ENCODE data around the gene GNG12. TPM values are rescaled to one million over a fixed set of nuclear protein-coding genes. Genes with fewer than 3 reads are reported as not detected.

The GNG12 gene
- total and polyA plus RNA-seq, 3 donors from 2014 or later = 28.1 to 46.0 (median 39.3) TPM

DNA sequence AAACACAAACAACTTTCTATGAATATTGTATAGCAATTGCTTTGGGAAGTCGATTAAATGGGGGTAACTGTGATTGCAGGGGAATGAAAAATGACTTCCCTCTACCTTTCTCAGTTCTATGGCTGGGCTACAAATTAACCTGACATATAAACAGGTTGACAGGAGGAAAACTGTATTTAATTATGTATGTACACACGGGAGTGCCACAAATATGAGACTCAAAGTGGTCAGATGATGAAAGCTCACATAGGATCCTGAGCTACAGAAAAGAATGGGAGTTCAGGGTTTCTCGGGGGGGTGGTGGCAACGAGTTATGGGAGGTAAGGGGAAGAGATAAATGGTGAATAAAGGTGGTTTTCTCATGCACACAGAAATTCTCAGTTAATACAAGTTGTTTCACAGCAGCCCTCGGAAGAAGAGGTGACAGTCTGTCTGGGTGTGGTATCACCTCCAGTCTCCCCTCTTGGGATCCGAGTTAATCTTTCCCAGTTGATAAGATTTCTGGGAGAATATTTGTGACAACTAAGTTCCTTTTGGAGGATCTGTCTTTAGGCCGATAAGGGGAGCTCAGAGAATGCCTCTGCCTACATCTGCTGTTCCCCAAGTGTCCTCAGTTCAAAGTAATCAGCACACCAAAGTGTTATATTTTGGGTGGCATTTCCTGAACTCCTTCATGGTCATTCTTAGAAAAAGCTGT lies 122.0 kb downstream of the GNG12 start:
- no peak for DNase-seq
- 53 to 63% methylated on average over 7 of the region's 7 CpGs for WGBS, 2 donors
- TF ChIP-seq CTCF (IDR thresholded peaks at IDR 0.05) (no peak), POLR2A (IDR thresholded peaks at IDR 0.05) (no peak)
- peak overlapping the region in 1 of 2 donors; percentile 17 for H3K27ac ChIP-seq
- H3K4me1 ChIP-seq = peaks cover 41% of the 10 kb centered on the region
- H3K4me3 ChIP-seq = no peak overlapping the region
- no peaks in the 10 kb centered on the region for H3K9me3 ChIP-seq
- H3K27me3 ChIP-seq = no peaks in the 10 kb centered on the region
- no peaks in the 10 kb centered on the region for H3K36me3 ChIP-seq (ENCODE audit: low read depth, missing control alignments)
- intact Hi-C loops (cut with DNase I; ENCODE audit: low total_unique reads) = no loop called here

- no peaks in the 10 kb centered on the region for H3K36me3 ChIP-seq (ENCODE audit: low read depth, missing control alignments)
- intact Hi-C loops (cut with DNase I; ENCODE audit: low total_unique reads) = no loop called here
- no peak for TF ChIP-seq POLR2A (IDR thresholded peaks at IDR 0.05)
- no peak for TF ChIP-seq CTCF (IDR thresholded peaks at IDR 0.05)
- H3K27me3 ChIP-seq = no peaks in the 10 kb centered on the region
- H3K9me3 ChIP-seq = no peaks in the 10 kb centered on the region
- H3K4me3 ChIP-seq = no peak overlapping the region
- WGBS, 2 donors = 36 to 47% methylated on average over 4 to 5 of the region's 5 CpGs
- peak; percentile 71 for DNase-seq
- H3K27ac ChIP-seq = peak overlapping the region in 1 of 2 donors; percentile 17
- H3K4me1 ChIP-seq = peaks cover 41% of the 10 kb centered on the region
Measured at GRCh38 chr1:67710417-67710816, 122.8 kb downstream of the GNG12 start.

DNA sequence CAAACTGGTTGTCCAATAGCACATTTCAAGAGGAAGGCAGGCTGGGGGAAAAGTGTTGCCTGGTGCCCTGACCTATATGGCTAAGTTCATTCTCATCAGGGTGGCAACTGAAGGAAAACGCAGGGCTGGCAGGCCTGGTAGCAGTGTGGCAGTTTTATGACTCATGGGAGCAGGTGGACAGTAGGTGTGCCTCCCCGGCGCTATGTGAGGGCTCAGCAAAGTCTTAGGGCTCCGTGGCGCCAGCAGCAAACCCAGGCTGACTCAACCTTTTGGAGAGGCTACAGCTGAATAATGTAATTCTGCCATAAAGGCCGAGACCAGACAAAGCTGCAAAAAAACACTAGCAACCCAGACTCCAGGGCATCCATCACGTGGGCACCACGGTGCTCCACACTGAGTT lies 124.7 kb downstream of the GNG12 start:
- no peak overlapping the region for H3K4me3 ChIP-seq
- H3K27ac ChIP-seq = peak overlapping the region; percentile 39 to 72
- DNase-seq = no peak
- no peaks in the 10 kb centered on the region for H3K27me3 ChIP-seq
- H3K9me3 ChIP-seq = no peaks in the 10 kb centered on the region
- TF ChIP-seq POLR2A (IDR thresholded peaks at IDR 0.05) (no peak), CTCF (IDR thresholded peaks at IDR 0.05) (no peak)
- intact Hi-C loops (cut with DNase I; ENCODE audit: low total_unique reads) = no loop called here
- WGBS, 2 donors = 80 to 82% methylated on average over 2 to 8 of the region's 8 CpGs
- H3K36me3 ChIP-seq (ENCODE audit: low read depth, missing control alignments) = no peaks in the 10 kb centered on the region
- H3K4me1 ChIP-seq = peaks cover 32% of the 10 kb centered on the region

GRCh38 chr1:67705735-67706453 lies 127.4 kb downstream of the GNG12 start:
- H3K27ac ChIP-seq = peak overlapping the region; percentile 50 to 72
- DNase-seq = peak; percentile 52
- H3K9me3 ChIP-seq = no peaks in the 10 kb centered on the region
- H3K27me3 ChIP-seq = no peaks in the 10 kb centered on the region
- peaks cover 14% of the 10 kb centered on the region for H3K4me1 ChIP-seq
- H3K36me3 ChIP-seq (ENCODE audit: low read depth, missing control alignments) = no peaks in the 10 kb centered on the region
- H3K4me3 ChIP-seq = no peak overlapping the region
- intact Hi-C loops (cut with DNase I; ENCODE audit: low total_unique reads) = no loop called here
- 59 to 60% methylated on average over 10 of the region's 10 CpGs for WGBS, 2 donors
- no peak for TF ChIP-seq POLR2A (IDR thresholded peaks at IDR 0.05)
- no peak for TF ChIP-seq CTCF (IDR thresholded peaks at IDR 0.05)

All from testis (tissue), 3 donors.